UCSD-AML1 (cell line): ENCODE data around the gene ZNF774.
A peak's percentile ranks its signal among the peaks of the same experiment; 100 is the strongest.
"Not testable (repeated sequence)": the region's sequence is repeated elsewhere in the genome, so short reads cannot be mapped to it uniquely, and the experiment has no call there.

Experiments
- DNase-seq: peaks from one replicate; lab custom pipeline; 2025; ENCODE audit not compliant: unreplicated experiment; lab: John Stamatoyannopoulos, UW

ZNF774 gene

DNA sequence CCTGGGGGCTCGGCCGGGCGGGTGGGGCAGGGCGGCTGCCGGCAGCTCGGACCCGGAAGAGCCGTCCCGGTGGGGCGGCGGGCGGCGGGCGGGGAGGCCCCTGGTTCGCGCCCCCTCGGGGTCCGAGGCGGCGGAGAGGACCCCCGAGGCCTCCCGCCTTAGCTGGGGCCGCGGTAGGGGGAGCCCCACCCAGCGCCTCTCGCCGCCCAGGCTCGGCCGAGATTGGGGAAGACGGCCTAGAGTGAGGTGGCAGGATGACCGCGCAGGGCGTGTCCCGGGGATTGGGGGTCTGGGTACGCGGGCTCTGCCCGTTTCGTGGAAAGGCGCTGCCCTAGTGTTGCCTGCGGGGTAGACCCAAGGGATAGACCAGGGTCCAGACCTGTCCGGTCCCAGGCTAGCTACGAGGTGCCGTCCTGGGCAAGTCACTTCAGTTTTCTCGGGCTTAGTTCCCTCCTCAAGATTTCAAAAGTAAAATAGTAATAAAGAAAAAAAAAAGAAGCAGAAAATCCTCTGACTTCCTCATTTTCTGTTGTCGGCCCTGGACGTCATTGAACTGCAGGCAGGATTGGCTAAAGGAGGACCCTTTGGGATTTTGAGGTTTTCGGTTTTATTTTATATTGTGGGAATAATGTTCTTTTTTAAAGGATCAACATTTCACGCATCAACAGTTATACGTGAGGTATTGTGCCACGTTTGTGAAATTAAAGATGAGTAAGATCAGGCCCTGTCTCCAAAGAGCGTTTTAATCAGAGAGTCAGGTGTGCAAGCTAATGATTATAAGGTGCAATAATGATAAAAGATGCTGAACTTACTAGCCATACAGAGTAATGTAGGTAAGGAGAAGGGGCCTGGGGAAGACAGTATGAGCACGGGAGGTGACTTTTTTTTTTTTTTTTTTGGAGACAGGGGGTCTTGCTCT, 36.6 kb downstream of the ZNF774 start:
- DNase-seq: peak; percentile 64

DNA sequence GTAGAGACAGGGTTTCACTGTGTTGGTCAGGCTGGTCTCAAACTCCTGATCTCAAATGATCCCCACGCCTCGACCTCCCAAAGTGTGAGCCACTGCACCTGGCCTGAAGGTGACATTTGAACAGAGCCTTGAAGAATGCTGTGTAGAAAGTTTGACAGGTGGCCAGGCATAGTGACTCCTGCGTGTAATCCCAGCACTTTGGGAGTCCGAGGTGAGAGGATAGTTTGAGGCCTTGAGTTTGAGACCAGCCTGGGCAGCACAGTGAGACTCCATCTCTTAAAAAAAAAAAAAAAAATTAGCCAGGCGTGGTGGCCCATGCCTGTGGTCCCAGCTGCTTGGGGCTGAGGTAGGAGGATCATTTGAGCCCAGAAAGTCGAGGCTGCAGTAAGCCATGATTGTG, 37.4 kb downstream of the ZNF774 start:
- DNase-seq: no peak

DNA sequence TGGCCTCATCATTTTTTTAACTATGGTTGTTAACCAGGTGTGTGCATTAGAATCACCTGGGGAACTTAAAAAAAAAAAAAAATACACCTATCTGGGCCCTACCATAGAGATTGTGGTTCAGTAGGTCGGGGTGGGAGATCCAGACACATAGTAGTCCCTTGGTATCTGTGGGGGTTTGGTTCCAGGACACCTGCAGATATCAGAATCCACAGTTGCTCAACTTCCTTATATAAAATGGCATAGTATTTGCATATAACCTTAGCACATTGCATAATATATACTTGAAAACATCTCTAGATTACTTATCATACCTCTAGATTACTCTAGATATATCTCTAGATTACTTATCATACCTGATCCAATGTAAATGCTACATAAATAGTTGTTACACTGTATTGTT, 41.0 kb downstream of the ZNF774 start:
- DNase-seq: no peak

DNA sequence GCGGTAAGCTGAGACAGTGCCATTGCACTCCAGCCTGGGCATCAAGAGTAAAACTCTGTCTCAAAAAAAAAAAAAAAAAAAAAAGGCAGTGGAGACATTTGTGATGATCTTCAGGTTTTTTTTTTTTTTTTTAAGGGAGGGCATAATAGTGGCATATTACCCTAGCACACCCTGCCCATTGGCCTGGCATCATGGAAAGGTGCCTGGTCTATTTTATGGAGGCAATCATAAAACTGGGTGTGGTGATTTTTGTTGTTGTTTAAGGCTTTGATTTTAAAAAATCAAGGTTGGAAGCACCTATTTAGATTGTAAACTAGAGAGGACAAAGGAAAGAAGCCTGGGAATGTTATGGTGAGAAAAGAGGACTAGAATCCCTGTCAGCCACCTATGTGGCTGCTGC, 42.0 kb downstream of the ZNF774 start:
- DNase-seq: no peak

DNA sequence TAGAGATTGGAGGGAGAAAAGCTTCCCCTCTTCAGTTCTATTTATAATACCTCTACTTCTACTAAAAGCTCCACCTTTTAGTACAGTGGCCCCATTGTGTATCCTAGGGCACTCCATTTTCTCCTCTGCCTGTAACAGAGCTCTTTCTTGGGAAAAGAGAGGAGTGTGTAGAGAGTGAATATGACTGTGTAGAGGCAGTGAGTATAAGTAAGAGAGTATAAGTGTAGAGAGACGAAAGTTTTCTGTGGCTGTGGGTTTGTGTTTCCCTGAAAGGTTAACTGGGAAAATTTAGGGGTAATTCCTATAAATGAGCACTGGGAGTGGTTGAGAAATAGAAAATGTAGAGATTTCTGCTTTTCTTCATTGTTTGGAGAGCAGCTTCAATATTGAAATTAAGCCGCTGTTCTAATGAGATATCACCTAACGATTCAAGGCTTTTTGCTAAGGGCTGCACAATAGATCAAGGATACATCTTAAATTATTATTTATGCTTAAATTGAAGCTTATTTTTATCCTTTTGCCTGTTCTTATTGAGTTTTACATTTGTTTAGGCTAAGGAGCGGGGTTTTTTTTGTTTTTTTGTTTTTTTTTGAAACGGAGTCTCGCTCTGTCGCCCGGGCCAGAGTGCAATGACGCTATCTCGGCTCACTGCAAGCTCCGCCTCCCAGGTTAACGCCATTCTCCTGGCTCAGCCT, 42.8 kb downstream of the ZNF774 start:
- DNase-seq: no peak

DNA sequence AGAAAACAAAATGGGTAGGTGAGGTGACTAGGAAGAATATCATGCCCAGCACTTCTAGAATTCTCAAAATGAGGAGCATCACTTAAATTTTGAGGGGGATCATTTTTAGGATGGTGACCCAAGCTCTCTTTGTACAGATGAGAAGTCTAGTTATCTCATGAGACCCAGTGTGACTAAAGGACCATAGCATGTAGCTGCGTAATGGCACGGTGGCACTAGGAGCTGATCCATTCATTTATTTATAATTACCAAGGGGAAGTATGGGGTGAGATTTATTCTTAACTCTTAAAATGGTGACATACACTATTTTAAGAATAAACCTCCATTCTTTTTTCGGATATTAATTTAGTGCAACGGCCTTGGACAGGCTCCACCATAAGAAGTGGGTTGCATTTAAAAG, 44.2 kb downstream of the ZNF774 start:
- no peak for DNase-seq

DNA sequence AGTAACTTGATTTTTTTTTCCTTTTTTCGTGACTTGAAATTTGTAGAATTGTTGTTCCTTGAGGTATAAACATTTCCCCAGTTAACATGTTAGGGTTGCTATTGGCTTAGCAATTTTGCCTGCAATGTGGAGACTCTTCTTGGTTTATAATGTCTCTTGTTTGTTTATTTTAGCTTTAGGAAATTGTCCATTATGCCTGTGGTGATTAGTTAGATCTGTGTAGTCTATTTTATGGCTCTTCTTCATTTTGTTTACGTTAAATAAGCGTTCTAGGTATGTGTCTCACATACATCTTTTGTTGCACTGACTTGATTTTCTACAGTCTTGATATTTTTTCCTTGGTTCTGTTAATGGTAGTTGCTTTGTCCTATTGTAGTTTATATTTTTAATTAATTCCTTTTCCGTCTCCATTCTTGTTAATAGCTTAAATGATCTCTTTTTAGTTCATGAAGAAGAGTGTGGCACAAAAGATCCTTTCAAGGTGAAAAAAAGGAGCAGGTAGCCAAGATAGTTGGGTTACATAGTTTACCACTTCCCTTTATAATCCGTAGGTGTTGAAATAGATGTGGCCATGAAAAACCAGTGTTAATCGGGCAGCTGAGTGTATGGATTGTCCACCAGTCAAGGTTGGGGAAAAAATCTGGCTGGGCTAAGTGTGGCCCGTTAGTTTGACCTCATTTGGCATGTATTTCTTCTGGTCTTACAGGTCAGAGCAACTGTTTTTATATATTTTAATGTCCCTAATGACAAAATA, 48.1 kb downstream of the ZNF774 start:
- no peak for DNase-seq

DNA sequence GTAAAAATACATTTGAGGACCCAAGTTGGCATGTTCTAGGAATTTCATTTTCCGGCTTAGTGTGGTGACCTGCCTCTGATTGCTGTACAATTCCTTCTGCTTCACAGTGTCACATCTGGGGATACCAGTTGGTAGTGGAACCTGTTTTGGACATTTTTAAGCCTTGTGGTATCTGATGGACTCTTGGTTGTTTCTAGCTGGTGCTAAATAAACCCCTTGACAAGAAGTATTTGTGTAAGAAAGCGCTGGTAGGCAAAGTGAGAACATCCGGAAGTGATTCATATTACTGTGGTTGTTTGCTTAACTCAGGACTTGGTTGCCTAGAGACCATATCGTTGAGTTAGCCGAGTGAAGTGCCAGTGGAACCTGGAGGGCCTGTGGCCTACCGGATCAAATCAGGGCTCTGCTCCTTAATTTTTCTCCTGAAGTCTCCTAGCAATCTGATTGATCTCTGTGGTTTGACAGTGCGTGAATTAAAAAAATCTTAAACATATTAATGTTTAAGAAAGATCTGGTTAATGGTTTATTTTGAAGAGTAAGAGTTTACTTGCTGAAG, 48.8 kb downstream of the ZNF774 start:
- DNase-seq: no peak

DNA sequence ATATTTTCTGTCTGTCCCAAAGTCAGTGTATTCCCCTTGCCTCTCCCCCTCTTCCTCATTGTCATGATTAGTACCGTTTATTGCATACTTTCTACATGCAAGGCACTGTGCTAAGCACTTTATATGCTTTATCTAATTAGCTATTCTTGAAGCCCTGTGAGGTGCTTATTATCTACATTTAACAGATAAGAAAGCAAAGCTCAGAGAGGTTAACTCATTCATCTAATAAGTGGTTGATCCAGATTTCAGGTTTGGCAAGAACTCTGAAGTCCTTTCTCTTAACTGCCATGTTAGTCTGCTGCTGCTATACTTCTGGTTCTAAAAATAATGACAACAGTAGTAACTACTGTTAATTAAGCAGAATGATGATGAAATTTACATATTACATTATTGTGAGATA, 49.4 kb downstream of the ZNF774 start:
- no peak for DNase-seq

DNA sequence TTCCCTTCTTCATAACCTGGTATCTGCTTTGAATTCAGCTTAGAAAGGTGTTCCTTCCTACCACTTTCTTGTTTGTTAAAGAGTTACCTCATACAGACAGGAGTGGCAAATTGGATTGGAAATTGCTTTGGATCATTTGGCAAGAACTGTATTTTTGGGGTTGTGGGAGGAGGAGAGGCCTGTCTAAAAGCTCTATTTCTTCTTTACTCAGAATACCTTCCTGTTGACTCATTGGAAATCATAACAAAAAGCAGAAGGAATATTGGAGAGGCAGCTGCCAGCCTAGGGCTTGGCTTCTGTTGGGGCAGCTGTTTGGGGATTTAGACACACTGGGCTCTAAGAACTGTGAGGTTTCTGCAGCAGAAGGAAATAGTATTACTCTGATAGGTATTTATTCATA, 50.1 kb downstream of the ZNF774 start:
- DNase-seq: no peak

DNA sequence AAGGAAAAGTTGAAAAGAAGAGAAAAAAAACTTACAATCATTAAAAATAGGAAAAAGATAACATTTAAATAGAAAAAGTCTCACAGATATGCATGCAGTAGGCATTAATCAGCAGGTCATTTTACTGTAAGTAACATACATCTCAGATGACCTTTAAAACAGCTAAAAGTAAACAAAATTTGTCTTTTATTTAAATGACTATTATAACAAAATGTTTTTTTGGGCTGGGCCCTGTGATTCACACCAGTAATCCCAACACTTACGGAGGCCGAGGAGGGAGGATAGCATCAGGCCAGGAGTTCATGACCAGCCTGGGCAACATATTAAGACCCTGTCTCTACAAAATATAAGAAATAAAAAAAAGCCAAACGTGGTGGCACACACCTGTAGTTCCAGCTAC, 50.7 kb downstream of the ZNF774 start:
- no peak for DNase-seq

DNA sequence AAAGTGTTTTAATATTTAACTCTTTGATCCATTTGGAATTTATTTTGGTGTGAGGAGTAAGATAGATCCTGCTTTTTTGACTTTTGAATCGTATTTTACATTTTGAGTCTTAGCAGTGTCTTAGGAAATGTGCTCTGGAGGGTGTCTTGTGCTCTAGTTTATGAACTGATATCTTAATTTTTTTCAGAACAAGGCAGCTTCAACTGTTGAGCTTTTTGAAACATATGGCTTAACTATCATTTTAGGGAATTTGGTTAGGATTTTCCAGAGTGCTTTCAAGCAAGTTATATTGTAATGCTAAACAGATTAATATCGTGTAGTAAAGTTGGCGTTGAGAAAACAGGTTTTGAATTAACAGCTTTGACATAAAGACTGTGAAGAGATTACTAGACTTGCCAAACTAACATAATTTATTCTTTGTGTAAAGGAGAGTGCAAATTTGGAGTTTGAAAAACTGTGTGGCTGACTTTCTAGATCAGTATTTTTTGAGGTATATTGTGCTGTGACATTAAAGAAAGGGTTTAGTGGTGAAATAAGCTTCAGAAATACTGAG, 53.0 kb downstream of the ZNF774 start:
- no peak for DNase-seq

DNA sequence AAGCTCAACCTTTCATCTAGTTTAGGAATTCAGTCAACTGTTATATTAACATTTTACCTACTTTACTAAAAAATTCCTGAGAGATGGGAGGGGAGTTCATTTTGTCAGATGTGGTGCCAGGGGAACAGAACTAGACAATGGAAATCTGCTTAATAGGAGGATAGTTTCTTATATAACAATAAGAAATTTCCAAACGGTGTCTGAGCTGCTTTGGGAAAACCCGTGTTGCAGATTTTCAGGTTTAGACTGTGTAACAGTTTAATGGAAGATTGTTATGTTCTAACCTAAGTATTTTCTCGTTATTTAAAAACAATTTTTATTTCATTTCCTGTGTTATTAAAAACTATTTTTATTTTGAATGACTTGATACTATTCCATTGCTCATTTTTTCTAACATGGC, 55.3 kb downstream of the ZNF774 start:
- DNase-seq: no peak

DNA sequence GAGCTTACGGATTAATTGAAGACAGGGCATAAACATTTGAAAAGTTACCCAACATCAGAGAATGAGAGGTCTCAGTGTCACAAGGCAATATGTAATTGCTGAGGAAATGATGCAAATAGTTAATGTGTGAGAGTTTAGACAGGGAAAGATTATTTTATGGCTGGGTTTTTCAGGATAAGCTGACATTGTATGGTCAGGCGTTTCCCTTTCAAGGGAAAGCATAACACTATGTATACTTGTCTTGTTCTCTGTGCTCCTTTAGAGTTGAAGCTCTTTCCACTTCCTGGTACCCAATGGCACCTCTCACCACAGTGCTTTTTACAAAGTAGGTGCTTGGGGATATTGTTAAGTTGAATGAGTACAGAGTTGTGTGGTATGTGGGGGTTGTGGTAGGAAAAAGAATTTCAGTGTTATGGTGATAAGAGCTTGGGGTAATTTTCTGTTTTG, 55.8 kb downstream of the ZNF774 start:
- no peak for DNase-seq

DNA sequence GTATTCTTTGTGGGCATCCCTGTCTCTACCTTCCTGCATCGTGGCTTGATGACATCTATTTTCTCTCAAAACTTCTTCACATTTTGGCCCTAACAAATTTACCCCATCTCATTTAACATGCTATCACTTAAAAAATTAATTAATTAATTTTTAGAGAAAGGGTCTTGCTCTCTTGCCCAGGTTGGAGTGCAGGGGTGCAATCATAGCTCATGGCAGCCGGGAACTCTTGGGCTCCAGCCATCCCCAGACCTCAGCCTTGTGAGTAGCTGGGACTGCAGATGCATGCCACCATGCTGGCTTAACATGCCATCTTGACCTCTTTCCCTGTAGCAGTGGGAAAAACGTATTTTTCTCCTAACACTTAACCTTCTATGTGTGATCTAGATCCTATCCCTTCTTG, 56.6 kb downstream of the ZNF774 start:
- DNase-seq: no peak

DNA sequence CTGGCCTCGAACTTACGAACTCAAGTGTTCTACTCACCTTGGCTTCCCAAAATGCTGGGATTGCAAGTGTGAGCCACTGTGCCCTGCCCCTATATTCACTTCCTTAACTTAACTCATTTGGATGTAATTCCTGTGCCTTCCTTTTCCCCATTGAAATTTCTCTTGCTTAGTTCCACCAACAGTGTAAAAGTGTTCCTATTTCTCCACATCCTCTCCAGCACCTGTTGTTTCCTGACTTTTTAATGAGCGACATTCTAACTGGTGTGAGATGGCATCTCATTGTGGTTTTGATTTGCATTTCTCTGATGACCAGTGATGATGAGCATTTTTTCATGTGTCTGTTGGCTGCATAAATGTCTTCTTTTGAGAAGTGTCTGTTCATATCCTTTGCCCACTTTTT, 57.5 kb downstream of the ZNF774 start:
- not testable (repeated sequence) for DNase-seq

DNA sequence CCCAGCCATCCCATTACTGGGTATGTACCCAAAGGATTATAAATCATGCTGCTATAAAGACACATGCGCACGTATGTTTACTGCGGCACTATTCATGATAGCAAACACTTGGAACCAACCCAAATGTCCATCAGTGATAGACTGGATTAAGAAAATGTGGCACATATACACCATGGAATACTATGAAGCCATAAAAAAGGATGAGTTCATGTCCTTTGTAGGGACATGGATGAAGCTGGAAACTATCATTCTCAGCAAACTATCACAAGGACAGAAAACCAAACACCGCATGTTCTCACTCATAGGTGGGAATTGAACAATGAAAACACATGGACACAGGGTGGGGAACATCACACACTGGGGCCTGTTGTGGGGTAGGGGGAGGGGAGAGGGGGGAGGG, 58.2 kb downstream of the ZNF774 start:
- DNase-seq: not testable (repeated sequence)

DNA sequence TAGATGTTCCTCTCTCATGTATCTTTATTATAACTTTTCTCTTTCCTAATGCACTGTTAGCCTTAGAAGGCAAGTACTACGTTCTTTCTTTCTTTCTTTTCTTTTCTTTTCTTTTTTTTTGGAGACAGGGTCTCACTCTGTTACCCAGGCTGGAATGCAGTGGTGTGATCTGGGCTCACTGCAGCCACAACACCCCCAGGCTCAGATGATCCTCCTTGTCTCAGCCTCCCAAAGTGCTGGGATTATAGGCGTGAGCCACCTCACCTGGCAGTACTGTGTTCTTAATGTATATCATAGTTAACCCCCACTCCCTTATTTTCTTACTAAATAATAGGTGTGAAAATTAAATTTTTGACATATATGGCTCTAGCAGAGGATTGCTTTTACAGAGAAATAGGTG, 59.1 kb downstream of the ZNF774 start:
- DNase-seq: no peak
